Lung (tissue), 12 donors: Measurements from ENCODE around the gene AGBL4. TPM values are rescaled to one million over a fixed set of nuclear protein-coding genes. Genes with fewer than 3 reads are reported as not detected.

Source experiments
- ATAC-seq: fragments of 200-7000 bp; cut with Tn5 transposase; one replicate; pipeline ENCODE4 v1.9.1; 2020; ENCODE audit warnings: moderate number of reproducible peaks; ENCODE audit not compliant: insufficient read depth, low FRiP score
- DNase-seq, 3 donors: peaks; one replicate each; pipeline ENCODE4 v3.0.0-alpha.2; 2013 to 2017
- H3K27ac ChIP-seq, 2 donors: one replicate each; pipeline ENCODE4 v1.5.1; 2013; ENCODE audit warnings: mild to moderate bottlenecking in 2 of 2, moderate library complexity in 2 of 2, control low read depth in 1 of 2, inconsistent platforms in 1 of 2, low read depth in 1 of 2, low read length in 1 of 2
- H3K27me3 ChIP-seq, 3 donors: one replicate each; pipeline ENCODE4 v1.5.1; 2013; ENCODE audit warnings: low read length in 2 of 3; ENCODE audit not compliant: control insufficient read depth in 3 of 3, insufficient read depth in 3 of 3
- H3K36me3 ChIP-seq, 4 donors: one replicate each; pipeline ENCODE4 v1.5.1; 2013; ENCODE audit warnings: low read length in 4 of 4, mild to moderate bottlenecking in 1 of 4, moderate library complexity in 1 of 4; ENCODE audit not compliant: control insufficient read depth in 4 of 4, insufficient read depth in 4 of 4
- H3K4me1 ChIP-seq, 5 donors: one replicate each; pipeline ENCODE4 v1.5.1; 2013; ENCODE audit warnings: low read length in 5 of 5, mild to moderate bottlenecking in 2 of 5, moderate library complexity in 1 of 5; ENCODE audit not compliant: control insufficient read depth in 5 of 5, insufficient read depth in 5 of 5
- H3K4me3 ChIP-seq: one replicate; pipeline ENCODE4 v1.5.1; 2013; ENCODE audit warnings: mild to moderate bottlenecking, control low read depth, moderate library complexity
- H3K9ac ChIP-seq, 2 donors: one replicate each; pipeline ENCODE4 v1.5.1; 2013; ENCODE audit warnings: low read length in 2 of 2, control low read depth in 1 of 2; ENCODE audit not compliant: insufficient read depth in 1 of 2
- H3K9me3 ChIP-seq, 4 donors: one replicate each; pipeline ENCODE4 v1.5.1; 2013; ENCODE audit warnings: low read length in 3 of 4, mild to moderate bottlenecking in 1 of 4, moderate library complexity in 1 of 4; ENCODE audit not compliant: control insufficient read depth in 4 of 4, insufficient read depth in 3 of 4
- CTCF ChIP-seq: IDR thresholded peaks from 2 replicates; pipeline ENCODE4 v1.5.1; 2012; ENCODE audit warnings: mild to moderate bottlenecking; ENCODE audit errors: control extremely low read depth, extremely low read depth
- WGBS, 2 donors: extraction: QIAGEN DNeasy Blood & Tissue Kit; methylation state at CpG; one replicate each; pipeline ENCODE4 v1.1.7; 2013; 5-methylcytosine and 5-hydroxymethylcytosine counted together
- polyA plus RNA-seq, 2 donors: library from polyadenylated mRNA; stranded (reverse); fragments of 200-250 nt; gene quantifications; one replicate each; pipeline ENCODE4 v1.2.1, GENCODE V29; 2013
- total RNA-seq, 2 donors: library from RNA; depleted of rRNA in 1 of 2; stranded (reverse); fragments of >200 nt in 1 of 2; gene quantifications; one replicate each; pipeline ENCODE4 v1.2.1, GENCODE V29; 2014 to 2021
- donor health status: control.
- donor health status: control.
- donor health status: Bipolar disorder and iron deficiency.
- donor health status: healthy.
- donor health status: DM: yes; HTN: yes; CAD: no.

Gene AGBL4
- total and polyA plus RNA-seq, 4 donors = 0.24 to 7.5 (median 2.6) TPM

DNA sequence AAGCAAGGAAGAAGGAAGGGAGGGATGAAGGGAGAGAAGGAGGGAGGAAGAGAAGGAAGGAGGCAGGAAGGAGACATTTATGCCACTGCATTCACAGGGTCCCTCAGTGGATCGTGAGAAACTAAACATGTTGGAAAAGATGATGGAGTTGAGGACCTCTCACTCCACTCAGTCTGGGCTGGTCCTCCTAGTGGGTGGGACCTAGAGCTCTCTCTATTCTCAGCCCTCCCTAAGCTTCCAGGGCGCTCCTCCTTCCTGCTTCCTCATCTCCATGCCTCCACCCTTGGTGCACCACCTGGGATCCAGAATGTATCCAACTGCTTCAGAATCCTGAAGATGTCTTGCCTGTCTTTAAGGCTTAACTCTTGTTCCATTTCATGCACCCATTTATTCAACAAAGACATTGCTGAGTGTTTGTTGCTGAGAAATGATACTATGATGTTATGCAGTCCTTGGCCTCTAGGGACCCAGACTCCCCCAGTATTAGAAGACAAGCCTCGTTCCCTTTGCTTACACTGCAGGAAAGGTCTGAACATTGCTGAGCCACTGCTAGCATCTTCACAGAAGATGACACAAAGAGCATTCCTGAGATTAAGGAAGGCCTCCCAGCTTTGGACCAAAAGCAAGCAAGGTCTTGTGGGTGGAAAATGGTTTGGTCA, 1335.5 kb downstream of the AGBL4 start:
- Histone ChIP-seq H3K36me3 (no peaks in the 10 kb centered on the region), H3K4me3 (no peak overlapping the region), H3K27me3 (no peaks in the 10 kb centered on the region), H3K27ac (no peak overlapping the region), H3K4me1 (peaks cover 0 to 13% (median 3%) of the 10 kb centered on the region in 5 donors), H3K9ac (no peak overlapping the region), H3K9me3 (no peaks in the 10 kb centered on the region)
- no peak for ATAC-seq
- 51 to 62% methylated on average over 3 of the region's 3 CpGs for WGBS, 2 donors
- DNase-seq = peak in 2 of 3 donors; percentile 32 to 38
- TF ChIP-seq CTCF = no peak

GRCh38 chr1:48687282-48688045, 1336.3 kb downstream of the AGBL4 start:
- H3K4me1 ChIP-seq = peaks cover 0 to 11% (median 2%) of the 10 kb centered on the region in 5 donors
- peak; percentile 46 to 82 (median 60) for DNase-seq
- H3K27me3 ChIP-seq = no peaks in the 10 kb centered on the region
- no peak for TF ChIP-seq CTCF
- 78 to 90% methylated on average over 12 to 13 of the region's 13 CpGs for WGBS, 2 donors
- no peaks in the 10 kb centered on the region for H3K9me3 ChIP-seq
- ATAC-seq = no peak
- no peak overlapping the region for H3K9ac ChIP-seq
- no peak overlapping the region for H3K4me3 ChIP-seq
- no peaks in the 10 kb centered on the region for H3K36me3 ChIP-seq
- no peak overlapping the region for H3K27ac ChIP-seq

DNA sequence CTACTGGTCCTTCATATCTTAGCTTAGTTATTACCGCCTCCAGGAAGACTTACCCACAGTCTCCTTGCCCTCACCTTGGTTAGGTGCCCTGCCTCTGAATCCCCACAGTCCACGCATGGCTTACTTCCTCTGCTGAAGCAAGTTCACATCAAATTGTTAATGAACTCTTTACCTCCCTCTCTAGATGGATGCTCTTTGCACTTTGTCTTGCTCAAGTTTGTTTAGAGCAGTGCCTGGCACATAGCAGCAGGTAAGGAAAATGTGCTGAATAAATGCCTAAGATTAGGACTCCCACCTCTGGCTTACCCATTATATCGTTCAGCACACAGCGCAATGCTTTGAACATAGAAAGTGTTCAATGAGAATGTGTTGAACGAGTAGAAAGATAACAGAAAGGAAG, 1337.6 kb downstream of the AGBL4 start:
- Histone ChIP-seq H3K4me1 (peaks cover 0 to 11% (median 0%) of the 10 kb centered on the region in 5 donors), H3K27ac (no peak overlapping the region), H3K9ac (no peak overlapping the region), H3K9me3 (no peaks in the 10 kb centered on the region), H3K36me3 (no peaks in the 10 kb centered on the region), H3K4me3 (no peak overlapping the region), H3K27me3 (no peaks in the 10 kb centered on the region)
- 89 to 92% methylated on average over 5 of the region's 5 CpGs for WGBS, 2 donors
- ATAC-seq = no peak
- no peak for TF ChIP-seq CTCF
- DNase-seq = no peak
